Osteoblast (primary cell): ENCODE measurements around the gene ZG16B. TPM values are rescaled to one million over a fixed set of nuclear protein-coding genes. Genes with fewer than 3 reads are reported as not detected.

Experiments used
- DNase-seq: peaks from one replicate; pipeline ENCODE4 v3.0.0; 2011; ENCODE audit warnings: low spot score, mixed read lengths; ENCODE audit not compliant: insufficient read length; ENCODE audit errors: missing footprints
- H2AFZ ChIP-seq: 2 replicates; pipeline ENCODE4 v1.6.0; 2011; ENCODE audit warnings: mild to moderate bottlenecking, low read length
- H3K27ac ChIP-seq: 2 replicates; pipeline ENCODE4 v1.5.1; 2011; ENCODE audit warnings: mild to moderate bottlenecking, low read depth, low read length, moderate library complexity
- H3K27me3 ChIP-seq: 2 replicates; pipeline ENCODE4 v1.6.0; 2012; ENCODE audit warnings: mild to moderate bottlenecking, control low read depth, inconsistent platforms, low read length, moderate library complexity; ENCODE audit not compliant: insufficient read depth
- H3K36me3 ChIP-seq: 2 replicates; pipeline ENCODE4 v1.5.1; 2011; ENCODE audit warnings: mild to moderate bottlenecking, low read length, control low read depth, moderate library complexity; ENCODE audit not compliant: insufficient read depth
- H3K4me1 ChIP-seq: 2 replicates; pipeline ENCODE4 v1.5.1; 2011; ENCODE audit warnings: mild to moderate bottlenecking, low read length, control low read depth, moderate library complexity; ENCODE audit not compliant: insufficient read depth
- H3K4me2 ChIP-seq: 2 replicates; pipeline ENCODE4 v1.6.0; 2011; ENCODE audit warnings: mild to moderate bottlenecking, low read length; ENCODE audit not compliant: insufficient read depth
- H3K4me3 ChIP-seq: fragments of 200-600 bp; sonication (generic); 3 replicates; pipeline ENCODE4 v1.5.1; 2012; ENCODE audit warnings: mild to moderate bottlenecking, low read length, inconsistent platforms; ENCODE audit not compliant: insufficient read depth
- H3K79me2 ChIP-seq: 2 replicates; pipeline ENCODE4 v1.6.0; 2012; ENCODE audit warnings: mild to moderate bottlenecking, low read length, control low read depth, inconsistent platforms; ENCODE audit not compliant: insufficient read depth
- H3K9me3 ChIP-seq: 2 replicates; pipeline ENCODE4 v1.5.1; 2011; ENCODE audit warnings: low read depth, low read length, control low read depth
- H4K20me1 ChIP-seq: 2 replicates; pipeline ENCODE4 v1.6.0; 2012; ENCODE audit warnings: mild to moderate bottlenecking, low read length, control low read depth; ENCODE audit not compliant: insufficient read depth
- total RNA-seq: library from RNA; depleted of rRNA; stranded (reverse); fragments of >200 nt; gene quantifications from 2 replicates; pipeline ENCODE4 v1.2.3, GENCODE V29; 2012
- TF ChIP-seq, protein P1 (sequence below): IDR thresholded peaks from 2 replicates; pipeline ENCODE4 v1.5.1; 2011; ENCODE audit warnings: mild to moderate bottlenecking, low read depth, low read length, moderate library complexity; ENCODE audit errors: extremely low read depth

ZG16B gene
- total RNA-seq, 1 donor = 1.4 TPM

DNA sequence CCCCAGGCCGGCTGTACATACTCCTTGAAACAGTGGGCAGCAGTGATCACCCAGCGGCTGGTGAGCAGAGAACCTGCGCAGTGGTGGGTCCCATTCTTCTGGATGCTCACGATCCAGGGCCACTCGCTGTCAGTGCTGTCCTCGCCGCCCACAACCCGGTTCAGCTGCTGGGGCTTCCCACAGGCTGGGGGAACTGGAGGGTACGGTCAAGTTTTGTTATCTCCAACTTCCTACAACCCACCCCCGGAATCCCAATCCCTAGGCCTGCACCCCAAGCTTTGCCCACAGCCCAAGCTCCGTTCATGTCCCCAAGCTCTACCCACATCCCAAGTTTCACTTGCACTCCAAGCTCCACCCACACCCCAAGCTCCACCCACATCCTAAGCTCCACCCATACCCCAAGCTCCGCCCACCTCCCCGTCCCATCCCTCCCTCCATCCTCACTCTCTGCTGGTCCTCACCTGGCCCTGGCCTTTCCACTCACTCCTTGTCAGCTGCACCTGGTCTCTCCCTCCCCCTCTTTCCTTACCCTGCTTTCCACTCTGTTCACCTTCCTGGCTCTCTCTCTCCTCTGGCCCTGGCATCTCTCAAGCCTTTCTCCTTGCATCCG is 26.1 kb downstream of the ZG16B start:
- H3K79me2 ChIP-seq = no peaks in the 10 kb centered on the region
- DNase-seq = peak; percentile 89

DNA sequence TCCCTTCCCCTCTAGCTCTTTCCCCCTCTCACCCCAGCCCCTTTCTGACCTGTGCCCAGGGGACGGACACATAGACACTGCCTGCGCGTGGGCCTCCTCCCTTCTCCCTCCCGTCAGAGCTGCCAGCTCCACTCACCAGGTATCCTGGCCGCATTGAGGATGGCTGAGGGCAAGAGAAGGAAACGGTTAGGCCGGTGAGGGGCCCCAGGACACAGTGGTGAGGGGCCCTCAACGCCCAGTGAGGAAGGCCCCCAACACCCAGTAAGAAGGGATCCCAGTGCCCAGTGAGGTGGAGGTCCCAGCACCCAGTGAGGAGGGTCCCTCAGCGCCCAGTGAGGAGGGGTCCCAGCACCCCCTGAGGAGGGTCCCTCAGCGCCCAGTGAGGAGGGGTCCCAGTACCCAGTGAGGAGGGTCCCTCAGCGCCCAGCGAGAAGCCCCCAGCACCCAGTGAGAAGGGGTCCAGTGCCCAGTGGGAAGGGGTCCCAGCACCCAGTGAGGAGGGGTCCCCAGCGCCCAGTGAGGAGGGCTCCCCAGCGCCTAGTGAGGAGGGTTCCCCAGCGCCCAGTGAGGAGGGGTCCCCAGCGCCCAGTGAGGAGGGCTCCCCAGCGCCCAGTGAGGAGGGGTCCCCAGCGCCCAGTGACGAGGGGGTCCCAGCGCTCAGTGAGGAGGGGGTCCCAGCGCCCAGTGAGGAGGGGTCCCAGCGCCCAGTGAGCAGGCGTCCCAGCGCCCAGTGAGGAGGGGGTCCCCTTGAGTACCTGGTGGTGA is 26.8 kb downstream of the ZG16B start:
- no peak overlapping the region for H3K27ac ChIP-seq
- peaks cover 17% of the 10 kb centered on the region for H3K27me3 ChIP-seq
- no peak overlapping the region for H3K4me2 ChIP-seq
- no peaks in the 10 kb centered on the region for H3K79me2 ChIP-seq
- H3K4me3 ChIP-seq = no peak overlapping the region
- DNase-seq = no peak
- H3K36me3 ChIP-seq = no peaks in the 10 kb centered on the region
- H2AFZ ChIP-seq = no peak overlapping the region
- H3K9me3 ChIP-seq = peaks cover 8% of the 10 kb centered on the region
- H4K20me1 ChIP-seq = no peaks in the 10 kb centered on the region
- H3K4me1 ChIP-seq = peaks cover 4% of the 10 kb centered on the region
- TF ChIP-seq, protein P1, sequence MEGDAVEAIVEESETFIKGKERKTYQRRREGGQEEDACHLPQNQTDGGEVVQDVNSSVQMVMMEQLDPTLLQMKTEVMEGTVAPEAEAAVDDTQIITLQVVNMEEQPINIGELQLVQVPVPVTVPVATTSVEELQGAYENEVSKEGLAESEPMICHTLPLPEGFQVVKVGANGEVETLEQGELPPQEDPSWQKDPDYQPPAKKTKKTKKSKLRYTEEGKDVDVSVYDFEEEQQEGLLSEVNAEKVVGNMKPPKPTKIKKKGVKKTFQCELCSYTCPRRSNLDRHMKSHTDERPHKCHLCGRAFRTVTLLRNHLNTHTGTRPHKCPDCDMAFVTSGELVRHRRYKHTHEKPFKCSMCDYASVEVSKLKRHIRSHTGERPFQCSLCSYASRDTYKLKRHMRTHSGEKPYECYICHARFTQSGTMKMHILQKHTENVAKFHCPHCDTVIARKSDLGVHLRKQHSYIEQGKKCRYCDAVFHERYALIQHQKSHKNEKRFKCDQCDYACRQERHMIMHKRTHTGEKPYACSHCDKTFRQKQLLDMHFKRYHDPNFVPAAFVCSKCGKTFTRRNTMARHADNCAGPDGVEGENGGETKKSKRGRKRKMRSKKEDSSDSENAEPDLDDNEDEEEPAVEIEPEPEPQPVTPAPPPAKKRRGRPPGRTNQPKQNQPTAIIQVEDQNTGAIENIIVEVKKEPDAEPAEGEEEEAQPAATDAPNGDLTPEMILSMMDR = no peak

More for the DNA sequence above, 26.1 kb downstream of the ZG16B start:
- no peak overlapping the region for H3K27ac ChIP-seq
- H3K4me2 ChIP-seq = no peak overlapping the region
- no peak overlapping the region for H2AFZ ChIP-seq
- H3K27me3 ChIP-seq = peaks cover 21% of the 10 kb centered on the region
- H3K9me3 ChIP-seq = peaks cover 5% of the 10 kb centered on the region
- H3K4me3 ChIP-seq = no peak overlapping the region
- TF ChIP-seq, protein P1 = no peak
- H4K20me1 ChIP-seq = no peaks in the 10 kb centered on the region
- H3K4me1 ChIP-seq = peaks cover 4% of the 10 kb centered on the region
- H3K36me3 ChIP-seq = no peaks in the 10 kb centered on the region

DNA sequence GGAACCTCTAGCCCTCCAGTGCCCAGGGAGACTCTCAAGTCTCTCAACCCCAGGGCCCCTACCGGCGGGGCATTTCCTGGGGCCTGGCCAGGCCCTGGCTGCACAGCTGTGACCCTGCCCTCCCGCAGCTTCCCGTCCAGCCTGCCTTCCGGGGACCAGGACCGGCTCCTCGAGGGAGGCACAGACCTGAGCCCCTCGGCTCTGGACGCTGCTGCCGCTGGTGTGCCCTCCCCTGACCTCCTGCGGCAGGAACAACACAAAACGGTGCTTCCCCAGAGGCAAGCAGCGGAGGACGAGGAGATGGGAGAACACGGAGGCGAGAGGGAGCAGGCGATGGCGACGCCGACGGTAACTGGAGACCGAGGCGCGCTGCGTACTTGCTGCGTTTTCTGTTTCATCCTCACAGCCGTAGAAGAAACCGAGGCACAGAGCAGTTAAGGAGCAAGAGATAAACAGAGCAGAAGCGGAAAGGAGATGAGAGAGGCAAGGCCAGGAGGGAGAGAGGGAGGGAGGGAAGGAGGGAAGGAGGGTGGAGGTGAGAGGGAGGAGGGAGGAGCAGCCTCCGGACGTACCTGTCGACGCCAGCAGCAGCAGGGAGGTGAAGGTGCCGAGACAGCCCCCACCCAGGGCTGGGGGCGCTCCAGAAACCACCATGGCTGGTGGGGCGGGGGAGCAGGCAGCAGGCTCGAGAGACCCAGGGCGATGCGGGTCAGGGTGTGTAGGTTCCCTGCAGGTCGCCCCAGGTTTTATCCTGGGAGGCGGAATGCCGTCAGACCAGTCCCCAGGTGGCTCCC is 27.5 kb downstream of the ZG16B start, which contains the start of gene PRSS22:
Gene PRSS22, minus strand, starts transcription at position 720 of the 794 bp plus-strand sequence. Its CDS starts 66 bp downstream, at position 654.
- Histone ChIP-seq H3K4me2 (peak within 1 kb of the TSS; percentile 45), H3K27me3 (peaks cover 16% of the 10 kb centered on the region), H3K79me2 (no peaks in the 10 kb centered on the region), H2AFZ (peak within 1 kb of the TSS; percentile 65), H3K36me3 (no peaks in the 10 kb centered on the region), H3K4me1 (peaks cover 4% of the 10 kb centered on the region), H4K20me1 (no peaks in the 10 kb centered on the region), H3K27ac (no peak within 1 kb of the TSS), H3K4me3 (peak within 1 kb of the TSS; percentile 9), H3K9me3 (peaks cover 8% of the 10 kb centered on the region)
- TF ChIP-seq, protein P1 = no peak
- peak; percentile 90 for DNase-seq
